PC-3 (cell line): ENCODE data around the gene PES1. TPM values are rescaled to one million over a fixed set of nuclear protein-coding genes. Genes with fewer than 3 reads are reported as not detected.

Source experiments
- ATAC-seq: fragments of 200-7000 bp; cut with Tn5 transposase; 2 replicates; pipeline ENCODE4 v1.9.1; 2020; ENCODE audit warnings: mild to moderate bottlenecking, moderate library complexity
- BruUV-seq: library from RNA; stranded (reverse); fragments of 400-500 nt; replicated peaks from 2 replicates; lab custom pipeline; 2021; lab: Mats Ljungman, UMichigan
- CTCF ChIA-PET: fragments of 300-600 bp; sonication (Branson Sonifier 250); formaldehyde crosslinking; loops from one replicate; lab custom pipeline; 2022; ENCODE audit warnings: antibody characterized with exemption; lab: Charles Lee
- POLR2A ChIA-PET: fragments of 300-600 bp; sonication (Branson Sonifier 250); formaldehyde crosslinking; loops from one replicate; lab custom pipeline; 2022; ENCODE audit warnings: antibody characterized with exemption; ENCODE audit not compliant: unreplicated experiment; lab: Charles Lee
- DNase-seq: peaks from one replicate; pipeline ENCODE4 v3.0.0-alpha.2; 2015
- H2AFZ ChIP-seq: fragments of 300-600 bp; sonication (generic); 2 replicates; pipeline ENCODE4 v1.6.0; 2016; ENCODE audit warnings: antibody characterized with exemption, low read length
- H3F3A ChIP-seq: fragments of 300-600 bp; sonication (generic); one replicate; pipeline ENCODE4 v1.6.0; 2017; ENCODE audit warnings: antibody characterized with exemption, low read length, control low read depth, mild to moderate bottlenecking; ENCODE audit not compliant: unreplicated experiment
- H3K27ac ChIP-seq: fragments of 300-600 bp; sonication (generic); 2 replicates; pipeline ENCODE4 v1.5.1; 2016; ENCODE audit warnings: mild to moderate bottlenecking, low read length
- H3K27me3 ChIP-seq: fragments of 300-600 bp; sonication (generic); 2 replicates; pipeline ENCODE4 v1.6.1; 2016; ENCODE audit warnings: low read length, mixed read lengths
- H3K36me3 ChIP-seq: fragments of 300-600 bp; sonication (generic); 2 replicates; pipeline ENCODE4 v1.6.1; 2016; ENCODE audit warnings: low read depth, mixed run types, low read length, mixed read lengths
- H3K4me1 ChIP-seq: fragments of 300-600 bp; sonication (generic); 2 replicates; pipeline ENCODE4 v1.5.1; 2016; ENCODE audit warnings: low read length; ENCODE audit not compliant: insufficient read depth
- H3K4me2 ChIP-seq: fragments of 300-600 bp; sonication (generic); 2 replicates; pipeline ENCODE4 v1.6.0; 2016; ENCODE audit warnings: low read length
- H3K4me3 ChIP-seq: fragments of 300-600 bp; sonication (generic); 2 replicates; pipeline ENCODE4 v1.5.1; 2016; ENCODE audit warnings: mild to moderate bottlenecking, low read length, mixed read lengths
- H3K79me2 ChIP-seq: fragments of 300-600 bp; sonication (generic); 2 replicates; pipeline ENCODE4 v1.6.1; 2017; ENCODE audit warnings: low read length, mixed read lengths
- H3K9ac ChIP-seq: fragments of 300-600 bp; sonication (generic); 2 replicates; pipeline ENCODE4 v1.6.0; 2016; ENCODE audit warnings: mild to moderate bottlenecking, low read length
- H3K9me2 ChIP-seq: fragments of 300-600 bp; sonication (generic); replicated peaks from 2 replicates; pipeline ENCODE4 v1.6.1; 2016; ENCODE audit warnings: mixed run types, low read length, mixed read lengths
- H3K9me3 ChIP-seq: fragments of 300-600 bp; sonication (generic); 2 replicates; pipeline ENCODE4 v1.6.1; 2016; ENCODE audit warnings: low read length, mixed read lengths
- H4K20me1 ChIP-seq: fragments of 300-600 bp; sonication (generic); 2 replicates; pipeline ENCODE4 v1.6.1; 2016; ENCODE audit warnings: low read length, mixed read lengths
- CTCF ChIP-seq: fragments of 300-600 bp; sonication (generic); conservative IDR thresholded peaks from 2 replicates; pipeline ENCODE4 v1.5.1; 2017; ENCODE audit warnings: antibody characterized with exemption, low read depth, mild to moderate bottlenecking, low read length
- EZH2 ChIP-seq: fragments of 300-600 bp; sonication (generic); IDR thresholded peaks from one replicate; pipeline ENCODE4 v1.6.1; 2017; ENCODE audit warnings: antibody characterized with exemption, mild to moderate bottlenecking, low read length; ENCODE audit not compliant: unreplicated experiment
- EZH2phosphoT487 ChIP-seq: fragments of 300-600 bp; sonication (generic); IDR thresholded peaks from 2 replicates; pipeline ENCODE4 v1.6.1; 2018; ENCODE audit warnings: mild to moderate bottlenecking, antibody characterized with exemption, low read length, borderline replicate concordance
- intact Hi-C: fragments of 100-400 bp; cut with micrococcal nuclease; formaldehyde crosslinking; loops from 2 replicates; pipeline ENCODE4 v1.9.0; 2023
- total RNA-seq: library from RNA; depleted of rRNA; stranded (reverse); fragments of >200 nt; gene quantifications from 2 replicates; pipeline ENCODE4 v1.2.3, GENCODE V29; 2014

PES1 gene
- total RNA-seq, 1 experiment from 2014 or later = 105 TPM

GRCh38 chr22:30574095-30574981 lies 17.4 kb downstream of the PES1 start, which contains the start of gene GAL3ST1:
Gene GAL3ST1 (minus strand): TSS chr22:30574665. CDS start chr22:30557392, 17,273 bp downstream.
- no peaks in the 10 kb centered on the region for H3K4me1 ChIP-seq
- H3K9ac ChIP-seq = no peak within 1 kb of the TSS
- BruUV-seq = no TSS peak
- TF ChIP-seq EZH2 (no peak), CTCF (no peak), EZH2phosphoT487 (no peak)
- no peak within 1 kb of the TSS for H3K4me2 ChIP-seq
- no peaks in the 10 kb centered on the region for H4K20me1 ChIP-seq
- H3K79me2 ChIP-seq = no peaks in the 10 kb centered on the region
- POLR2A ChIA-PET = no interaction called here
- no peak within 1 kb of the TSS for H3K4me3 ChIP-seq
- DNase-seq (no peak), ATAC-seq (0 out of 2 replicates have a peak, but pooled peaks have one; percentile 9)
- H3K27ac ChIP-seq = no peak within 1 kb of the TSS
- H3K36me3 ChIP-seq = peaks cover 8% of the 10 kb centered on the region
- no peaks in the 10 kb centered on the region for H3F3A ChIP-seq
- H3K27me3 ChIP-seq = no peaks in the 10 kb centered on the region
- H2AFZ ChIP-seq = no peak within 1 kb of the TSS
- no peaks in the 10 kb centered on the region for H3K9me2 ChIP-seq
- CTCF ChIA-PET = no interaction called here
- H3K9me3 ChIP-seq = no peaks in the 10 kb centered on the region
- intact Hi-C loops = no loop called here

- Histone ChIP-seq H3K79me2 (no peaks in the 10 kb centered on the region), H2AFZ (no peak overlapping the region), H3F3A (no peaks in the 10 kb centered on the region), H3K27ac (no peak overlapping the region), H3K4me3 (no peak overlapping the region), H3K9me3 (no peaks in the 10 kb centered on the region), H3K9me2 (no peaks in the 10 kb centered on the region), H4K20me1 (no peaks in the 10 kb centered on the region), H3K4me1 (no peaks in the 10 kb centered on the region), H3K27me3 (no peaks in the 10 kb centered on the region), H3K36me3 (peaks cover 5% of the 10 kb centered on the region; the same call in 1 of the 2 replicates), H3K4me2 (no peak overlapping the region), H3K9ac (no peak overlapping the region)
- TF ChIP-seq CTCF = no peak
- TF ChIP-seq EZH2phosphoT487 = no peak
- TF ChIP-seq EZH2 = no peak
- intact Hi-C loops = no loop called here
- ChIA-PET POLR2A (no interaction called here), CTCF (no interaction called here)
- peak; percentile 77 for ATAC-seq
- DNase-seq = peak; percentile 15
- no TSS peak for BruUV-seq
These were observed 18.1 kb downstream of the PES1 start for GRCh38 chr22:30573594-30574094.
